ENCODE measurements around the gene SYT6.

DNA sequence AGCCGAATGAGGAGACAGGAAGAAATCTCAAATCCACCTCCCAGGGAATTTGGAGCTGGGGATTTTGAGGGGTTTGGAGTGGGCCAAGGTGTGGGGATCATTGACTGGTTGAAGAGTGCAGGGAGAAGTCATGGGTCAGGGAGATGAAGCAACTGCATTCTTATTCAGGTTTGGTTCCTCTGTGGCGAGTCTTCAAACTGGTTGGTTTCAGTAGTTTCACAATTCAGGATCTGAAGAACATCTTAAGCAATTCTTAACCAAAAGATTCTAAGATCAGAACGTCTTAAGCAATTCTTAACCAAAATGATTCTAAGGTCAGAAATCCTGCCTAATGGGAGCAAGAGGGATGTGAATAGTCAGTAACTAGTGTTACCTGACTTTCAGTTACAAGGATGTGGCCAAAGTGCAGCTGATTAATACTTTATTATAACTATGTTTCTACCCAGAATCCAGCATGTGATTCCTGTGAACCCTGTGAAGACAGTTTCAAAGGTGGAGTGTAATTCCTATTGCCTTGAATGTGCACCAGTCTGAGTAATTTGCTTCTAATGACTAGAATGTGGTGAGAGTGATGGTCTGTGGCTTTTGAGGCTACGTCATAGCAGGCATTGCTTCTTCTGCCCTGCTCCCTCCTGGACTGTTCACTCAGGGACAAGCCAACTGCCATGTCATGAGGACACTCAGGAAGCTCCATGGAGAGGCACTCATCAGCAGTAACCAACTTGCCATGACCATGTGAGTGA is 113.2 kb downstream of the SYT6 start:
- TF ChIP-seq, protein P1, sequence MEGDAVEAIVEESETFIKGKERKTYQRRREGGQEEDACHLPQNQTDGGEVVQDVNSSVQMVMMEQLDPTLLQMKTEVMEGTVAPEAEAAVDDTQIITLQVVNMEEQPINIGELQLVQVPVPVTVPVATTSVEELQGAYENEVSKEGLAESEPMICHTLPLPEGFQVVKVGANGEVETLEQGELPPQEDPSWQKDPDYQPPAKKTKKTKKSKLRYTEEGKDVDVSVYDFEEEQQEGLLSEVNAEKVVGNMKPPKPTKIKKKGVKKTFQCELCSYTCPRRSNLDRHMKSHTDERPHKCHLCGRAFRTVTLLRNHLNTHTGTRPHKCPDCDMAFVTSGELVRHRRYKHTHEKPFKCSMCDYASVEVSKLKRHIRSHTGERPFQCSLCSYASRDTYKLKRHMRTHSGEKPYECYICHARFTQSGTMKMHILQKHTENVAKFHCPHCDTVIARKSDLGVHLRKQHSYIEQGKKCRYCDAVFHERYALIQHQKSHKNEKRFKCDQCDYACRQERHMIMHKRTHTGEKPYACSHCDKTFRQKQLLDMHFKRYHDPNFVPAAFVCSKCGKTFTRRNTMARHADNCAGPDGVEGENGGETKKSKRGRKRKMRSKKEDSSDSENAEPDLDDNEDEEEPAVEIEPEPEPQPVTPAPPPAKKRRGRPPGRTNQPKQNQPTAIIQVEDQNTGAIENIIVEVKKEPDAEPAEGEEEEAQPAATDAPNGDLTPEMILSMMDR (conservative IDR thresholded peaks at IDR 0.05; ENCODE audit: low read length) = no peak
- no peak for TF ChIP-seq EZH2phosphoT487 (IDR thresholded peaks at IDR 0.05; ENCODE audit: borderline replicate concordance, low read depth, low read length)

All from OCI-LY7 (cell line).